Endothelial cell of umbilical vein (primary cell): ENCODE measurements around the gene DCHS2. TPM values are rescaled to one million over a fixed set of nuclear protein-coding genes. Genes with fewer than 3 reads are reported as not detected.

ENCODE experiments used
- BruUV-seq: library from RNA; stranded (reverse); fragments of 400-500 nt; replicated peaks from 2 replicates; lab custom pipeline; 2021; lab: Mats Ljungman, UMichigan
- CTCF ChIA-PET: fragments of 300-600, 350-600 bp; sonication (Branson Sonifier 250); formaldehyde crosslinking; loops from one replicate; lab custom pipeline; 2021; ENCODE audit warnings: antibody characterized with exemption, inconsistent platforms; lab: Charles Lee
- POLR2A ChIA-PET: fragments of 300-600, 350-600 bp; sonication (Branson Sonifier 250); formaldehyde crosslinking; loops from one replicate; lab custom pipeline; 2021; ENCODE audit warnings: antibody characterized with exemption, inconsistent platforms; lab: Charles Lee
- DNase-seq: peaks from one replicate; pipeline ENCODE4 v3.0.0-alpha.2; 2011; ENCODE audit warnings: low read depth, low spot score
- FAIRE-seq: peaks from 2 replicates; lab custom pipeline; 2011; peaks lifted over from hg19 to GRCh38; lab: Jason Lieb, UNC
- H2AFZ ChIP-seq: 2 replicates; pipeline ENCODE4 v1.6.0; 2012; ENCODE audit warnings: low read depth, low read length, control low read depth, inconsistent platforms
- H3K27ac ChIP-seq: 2 replicates; pipeline ENCODE4 v1.5.1; 2011; ENCODE audit warnings: low read depth, mild to moderate bottlenecking, control low read depth, low read length, moderate library complexity; ENCODE audit not compliant: insufficient read depth
- H3K27me3 ChIP-seq, 2 experiments: 2 replicates each; pipeline versions ENCODE4 v1.6.0 to v1.6.1; 2011; ENCODE audit warnings: low read length in 2 of 2, mixed read lengths in 1 of 2; ENCODE audit not compliant: control insufficient read depth in 2 of 2, insufficient read depth in 2 of 2
- H3K36me3 ChIP-seq, 2 experiments: 2 replicates in 1 of 2; 3 replicates in 1 of 2; pipeline ENCODE4 v1.5.1; 2011; ENCODE audit warnings: low read length in 2 of 2, mild to moderate bottlenecking in 1 of 2, moderate library complexity in 1 of 2; ENCODE audit not compliant: control insufficient read depth in 2 of 2, insufficient read depth in 2 of 2; ENCODE audit errors: extremely low read depth in 1 of 2
- H3K4me1 ChIP-seq: 3 replicates; pipeline ENCODE4 v1.5.1; 2011; ENCODE audit warnings: mild to moderate bottlenecking, low read length; ENCODE audit not compliant: control insufficient read depth, insufficient read depth; ENCODE audit errors: extremely low read depth
- H3K4me2 ChIP-seq: 2 replicates; pipeline ENCODE4 v1.6.1; 2011; ENCODE audit warnings: low read length, control low read depth, mixed read lengths; ENCODE audit not compliant: insufficient read depth
- H3K4me3 ChIP-seq, 3 experiments: fragments of 200-600 bp in 1 of 3; sonication (generic), shearing (Covaris generic) in 1 of 3; replicated peaks in 1 of 3; 2 replicates each; pipeline ENCODE4 v1.5.1; 2011 to 2016; ENCODE audit warnings: control low read depth in 3 of 3, low read length in 3 of 3, mild to moderate bottlenecking in 2 of 3, inconsistent platforms in 1 of 3, low read depth in 1 of 3, moderate library complexity in 1 of 3; ENCODE audit not compliant: insufficient read depth in 1 of 3
- H3K79me2 ChIP-seq: 2 replicates; pipeline ENCODE4 v1.6.0; 2012; ENCODE audit warnings: low read length, inconsistent platforms; ENCODE audit not compliant: control insufficient read depth, insufficient read depth
- H3K9ac ChIP-seq: replicated peaks from 2 replicates; pipeline ENCODE3; 2011; ENCODE audit warnings: low read length, control low read depth; ENCODE audit not compliant: insufficient read depth; ENCODE audit errors: extremely low read depth
- H3K9me1 ChIP-seq: replicated peaks from 3 replicates; pipeline ENCODE4 v1.6.0; 2011; ENCODE audit warnings: mild to moderate bottlenecking, low read length; ENCODE audit not compliant: control insufficient read depth, insufficient read depth; ENCODE audit errors: extremely low read depth
- H3K9me3 ChIP-seq: replicated peaks from 2 replicates; pipeline ENCODE4 v1.5.1; 2012; ENCODE audit warnings: low read length, inconsistent platforms; ENCODE audit not compliant: control insufficient read depth, insufficient read depth
- H4K20me1 ChIP-seq: replicated peaks from 2 replicates; pipeline ENCODE3; 2011; ENCODE audit warnings: mild to moderate bottlenecking, low read length; ENCODE audit not compliant: control insufficient read depth, insufficient read depth; ENCODE audit errors: extremely low read depth
- EZH2 ChIP-seq: IDR thresholded peaks from 2 replicates; pipeline ENCODE4 v1.6.1; 2012; ENCODE audit warnings: borderline replicate concordance, low read depth, mild to moderate bottlenecking, moderate library complexity, low read length, inconsistent platforms; ENCODE audit not compliant: severe bottlenecking
- GATA2 ChIP-seq: IDR thresholded peaks from 2 replicates; pipeline ENCODE4 v1.7.0; 2011; ENCODE audit warnings: low read depth, mild to moderate bottlenecking, moderate library complexity, mixed read lengths, low read length; ENCODE audit not compliant: insufficient read length, insufficient read depth
- JUN ChIP-seq: IDR thresholded peaks from 2 replicates; pipeline ENCODE4 v1.6.1; 2011; ENCODE audit warnings: borderline replicate concordance, low read depth; ENCODE audit not compliant: insufficient read length, insufficient read depth
- MYC ChIP-seq: IDR thresholded peaks from one replicate; pipeline ENCODE4 v1.6.1; 2011; ENCODE audit warnings: mild to moderate bottlenecking, low read depth, low read length
- POLR2A ChIP-seq: IDR thresholded peaks from 2 replicates; pipeline ENCODE4 v1.6.1; 2012; ENCODE audit warnings: low read depth, mild to moderate bottlenecking, control low read depth, low read length
- POLR2AphosphoS5 ChIP-seq: IDR thresholded peaks from 2 replicates; pipeline ENCODE4 v1.6.1; 2012; ENCODE audit warnings: low read depth, mild to moderate bottlenecking, control low read depth, low read length, moderate library complexity; ENCODE audit not compliant: insufficient read depth
- dilution Hi-C: fragments of 300-500 bp; cut with MboI; formaldehyde crosslinking; loops from one replicate; pipeline ENCODE4 v1.15.0; 2019; ENCODE audit warnings: low sequenced_read_pairs; ENCODE audit not compliant: extremely low pct_ligation_motif_present
- intact Hi-C: fragments of 100-400 bp; cut with micrococcal nuclease; formaldehyde crosslinking; loops from one replicate; pipeline ENCODE4 v1.10.0; 2022
- polyA plus RNA-seq, 4 experiments: library from polyadenylated mRNA; depleted of rRNA in 3 of 4; stranded (reverse) in 3 of 4; unstranded in 1 of 4; fragments of >200 nt; gene quantifications; 2 replicates each; pipeline versions ENCODE4 v1.2.1 to v1.2.3, GENCODE V29; 2011 to 2012; ENCODE audit warnings: missing spikeins in 1 of 4
- total RNA-seq: library from RNA; stranded (reverse); gene quantifications from 2 replicates; pipeline ENCODE4 v1.2.3, GENCODE V29; 2021
- TF ChIP-seq, protein P1 (sequence below): IDR thresholded peaks from 2 replicates; pipeline ENCODE4 v1.6.1; 2011; ENCODE audit not compliant: insufficient read depth, insufficient read length

The DCHS2 gene
- total and polyA plus RNA-seq, 2 donors (not counting 3 experiments of a cell fraction or from before 2014, with no cell fraction given), result not detected

DNA sequence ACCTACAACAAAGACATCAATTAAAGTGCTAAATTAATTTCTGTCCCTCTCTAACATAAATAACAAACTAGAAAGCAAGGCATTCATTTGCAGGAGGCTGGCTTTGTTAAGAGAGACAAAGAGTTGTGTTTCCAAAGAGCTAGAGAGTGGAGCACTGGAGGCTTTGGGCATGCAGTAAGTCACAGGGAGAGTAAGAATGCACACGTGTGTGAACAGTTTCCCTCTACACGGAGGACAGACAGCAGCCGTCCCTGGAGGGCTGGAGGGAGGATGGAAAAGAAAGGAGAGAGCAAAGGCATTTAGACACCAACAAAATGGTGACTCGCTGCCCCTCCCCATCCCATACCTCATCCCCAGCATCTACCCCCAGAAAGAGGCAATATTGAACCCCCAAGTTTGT is 20.4 kb upstream of the DCHS2 start:
- Histone ChIP-seq H3K4me1 (no peaks in the 10 kb centered on the region), H3K4me3 (no peak overlapping the region), H4K20me1 (no peaks in the 10 kb centered on the region), H3K9me3 (no peaks in the 10 kb centered on the region), H2AFZ (no peak overlapping the region), H3K79me2 (no peaks in the 10 kb centered on the region), H3K27me3 (no peaks in the 10 kb centered on the region), H3K36me3 (no peaks in the 10 kb centered on the region), H3K27ac (no peak overlapping the region), H3K4me2 (no peak overlapping the region), H3K9me1 (no peaks in the 10 kb centered on the region), H3K9ac (no peak overlapping the region)
- ChIA-PET POLR2A (no interaction called here), CTCF (no interaction called here)
- DNase-seq (no peak), FAIRE-seq (no peak)
- no TSS peak for BruUV-seq
- intact Hi-C loops, result no loop called here
- dilution Hi-C loops, result no loop called here
- TF ChIP-seq JUN, result no peak
- no peak for TF ChIP-seq POLR2A

DNA sequence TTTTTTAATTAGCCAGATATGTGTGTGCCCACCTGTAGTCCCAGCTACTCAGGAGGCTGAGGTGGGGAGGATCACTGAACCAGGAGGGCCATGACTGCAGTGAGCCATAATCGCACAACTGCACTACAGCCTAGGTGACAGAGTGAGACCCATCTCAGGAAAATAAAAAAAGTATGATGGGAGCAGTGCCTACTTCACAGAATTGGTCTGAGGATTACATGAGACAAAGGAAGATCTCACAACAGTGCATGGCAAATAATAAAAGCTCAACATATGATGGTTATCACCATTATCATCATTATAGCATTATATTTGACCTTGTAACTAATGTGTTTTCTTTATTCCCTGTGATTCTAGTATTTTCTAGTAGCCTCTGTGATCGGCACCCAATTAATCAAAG is 19.9 kb upstream of the DCHS2 start:
- BruUV-seq, result no TSS peak
- H3K9me1 ChIP-seq, result no peaks in the 10 kb centered on the region
- no peaks in the 10 kb centered on the region for H3K79me2 ChIP-seq
- H3K27ac ChIP-seq, result no peak overlapping the region
- dilution Hi-C loops, result no loop called here
- DNase-seq, result no peak
- no peak overlapping the region for H3K9ac ChIP-seq
- POLR2A ChIA-PET, result no interaction called here
- H3K9me3 ChIP-seq, result no peaks in the 10 kb centered on the region
- H3K4me3 ChIP-seq, result no peak overlapping the region
- no peak overlapping the region for H2AFZ ChIP-seq
- no peak overlapping the region for H3K4me2 ChIP-seq
- no peaks in the 10 kb centered on the region for H3K36me3 ChIP-seq
- TF ChIP-seq POLR2A (no peak), MYC (no peak), EZH2 (no peak), GATA2 (no peak), POLR2AphosphoS5 (no peak)
- TF ChIP-seq, protein P1, sequence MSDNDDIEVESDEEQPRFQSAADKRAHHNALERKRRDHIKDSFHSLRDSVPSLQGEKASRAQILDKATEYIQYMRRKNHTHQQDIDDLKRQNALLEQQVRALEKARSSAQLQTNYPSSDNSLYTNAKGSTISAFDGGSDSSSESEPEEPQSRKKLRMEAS, result no peak
- H3K4me1 ChIP-seq, result no peaks in the 10 kb centered on the region
- no peak for FAIRE-seq
- H4K20me1 ChIP-seq, result no peaks in the 10 kb centered on the region
- intact Hi-C loops, result no loop called here
- H3K27me3 ChIP-seq, result no peaks in the 10 kb centered on the region
- CTCF ChIA-PET, result no interaction called here
